OCI-LY7 (cell line): ENCODE results near the gene AVPI1. TPM values are rescaled to one million over a fixed set of nuclear protein-coding genes. Genes with fewer than 3 reads are reported as not detected.

ENCODE experiments used
- BruUV-seq: library from RNA; stranded (reverse); fragments of 400-500 nt; replicated peaks from 2 replicates; lab custom pipeline; 2021; lab: Mats Ljungman, UMichigan
- CTCF ChIA-PET: fragments of 300-600 bp; sonication (Branson Sonifier 250); formaldehyde crosslinking; loops from one replicate; lab custom pipeline; 2022; ENCODE audit warnings: antibody characterized with exemption; ENCODE audit not compliant: unreplicated experiment; lab: Charles Lee
- POLR2A ChIA-PET: fragments of 300-600 bp; sonication (Branson Sonifier 250); formaldehyde crosslinking; loops from one replicate; lab custom pipeline; 2022; ENCODE audit warnings: antibody characterized with exemption; lab: Charles Lee
- DNase-seq: peaks from one replicate; pipeline ENCODE4 v3.0.0-alpha.2; 2015; ENCODE audit warnings: low spot score
- H2AFZ ChIP-seq: fragments of 200-600 bp; sonication (generic), shearing (Covaris generic); 2 replicates; pipeline ENCODE4 v1.6.1; 2014; ENCODE audit warnings: mild to moderate bottlenecking, antibody characterized with exemption, low read length, moderate library complexity
- H3K27ac ChIP-seq: fragments of 200-600 bp; sonication (generic); 2 replicates; pipeline ENCODE4 v1.5.1; 2014; ENCODE audit warnings: mixed run types, low read depth, mild to moderate bottlenecking, moderate library complexity, low read length, inconsistent platforms; ENCODE audit not compliant: poor library complexity, severe bottlenecking
- H3K36me3 ChIP-seq: fragments of 200-600 bp; sonication (generic); 2 replicates; pipeline ENCODE4 v1.6.1; 2014; ENCODE audit warnings: mild to moderate bottlenecking, antibody characterized with exemption, low read length, moderate library complexity, mixed read lengths; ENCODE audit not compliant: insufficient read depth
- H3K4me1 ChIP-seq: fragments of 200-600 bp; sonication (generic); 2 replicates; pipeline ENCODE4 v1.5.1; 2014; ENCODE audit warnings: mild to moderate bottlenecking, low read length; ENCODE audit not compliant: insufficient read depth, poor library complexity, severe bottlenecking
- H3K4me2 ChIP-seq: fragments of 200-600 bp; sonication (generic); 2 replicates; pipeline ENCODE4 v1.6.1; 2014; ENCODE audit warnings: mild to moderate bottlenecking, low read length
- H3K4me3 ChIP-seq: fragments of 200-600 bp; sonication (generic); 2 replicates; pipeline ENCODE4 v1.5.1; 2014; ENCODE audit warnings: mild to moderate bottlenecking, low read depth, low read length; ENCODE audit not compliant: poor library complexity, severe bottlenecking
- H3K79me2 ChIP-seq: fragments of 200-600 bp; sonication (generic); 2 replicates; pipeline ENCODE4 v1.6.1; 2016; ENCODE audit warnings: low read depth, mild to moderate bottlenecking, low read length, moderate library complexity, mixed read lengths; ENCODE audit not compliant: insufficient read depth
- H3K9me2 ChIP-seq: fragments of 200-600 bp; sonication (generic); 2 replicates; pipeline ENCODE4 v1.6.1; 2016; ENCODE audit warnings: mild to moderate bottlenecking, low read length, mixed read lengths; ENCODE audit not compliant: insufficient read depth
- H3K9me3 ChIP-seq: fragments of 200-600 bp; sonication (generic); 2 replicates; pipeline ENCODE4 v1.6.1; 2014; ENCODE audit warnings: mild to moderate bottlenecking, mixed run types, low read length, mixed read lengths
- H4K20me1 ChIP-seq: fragments of 200-600 bp; sonication (generic); 2 replicates; pipeline ENCODE4 v1.6.1; 2014; ENCODE audit warnings: mild to moderate bottlenecking, antibody characterized with exemption, low read length, moderate library complexity, mixed read lengths; ENCODE audit not compliant: insufficient read depth
- EZH2phosphoT487 ChIP-seq: fragments of 200-600 bp; sonication (generic); IDR thresholded peaks from 2 replicates; pipeline ENCODE4 v1.6.1; 2018; ENCODE audit warnings: low read depth, borderline replicate concordance, mild to moderate bottlenecking, mixed run types, antibody characterized with exemption, low read length, moderate library complexity, mixed read lengths
- intact Hi-C: fragments of 100-400 bp; cut with micrococcal nuclease; formaldehyde crosslinking; loops from one replicate; pipeline ENCODE4 v1.10.0; 2022; ENCODE audit not compliant: unreplicated experiment
- total RNA-seq, 2 experiments: library from RNA; depleted of rRNA in 1 of 2; stranded (reverse); fragments of >200 nt in 1 of 2; shearing (Covaris generic) in 1 of 2; gene quantifications; 2 replicates each; pipeline ENCODE4 v1.2.3, GENCODE V29; 2014 to 2022
- TF ChIP-seq, protein P1 (sequence below): fragments of 200-600 bp; sonication (generic); conservative IDR thresholded peaks from 2 replicates; pipeline ENCODE4 v1.5.1; 2014; ENCODE audit warnings: mild to moderate bottlenecking, antibody characterized with exemption, low read length, moderate library complexity, mixed read lengths

Gene AVPI1
- total RNA-seq, 2 experiments from 2014 or later: 3.2 to 4.6 TPM

DNA sequence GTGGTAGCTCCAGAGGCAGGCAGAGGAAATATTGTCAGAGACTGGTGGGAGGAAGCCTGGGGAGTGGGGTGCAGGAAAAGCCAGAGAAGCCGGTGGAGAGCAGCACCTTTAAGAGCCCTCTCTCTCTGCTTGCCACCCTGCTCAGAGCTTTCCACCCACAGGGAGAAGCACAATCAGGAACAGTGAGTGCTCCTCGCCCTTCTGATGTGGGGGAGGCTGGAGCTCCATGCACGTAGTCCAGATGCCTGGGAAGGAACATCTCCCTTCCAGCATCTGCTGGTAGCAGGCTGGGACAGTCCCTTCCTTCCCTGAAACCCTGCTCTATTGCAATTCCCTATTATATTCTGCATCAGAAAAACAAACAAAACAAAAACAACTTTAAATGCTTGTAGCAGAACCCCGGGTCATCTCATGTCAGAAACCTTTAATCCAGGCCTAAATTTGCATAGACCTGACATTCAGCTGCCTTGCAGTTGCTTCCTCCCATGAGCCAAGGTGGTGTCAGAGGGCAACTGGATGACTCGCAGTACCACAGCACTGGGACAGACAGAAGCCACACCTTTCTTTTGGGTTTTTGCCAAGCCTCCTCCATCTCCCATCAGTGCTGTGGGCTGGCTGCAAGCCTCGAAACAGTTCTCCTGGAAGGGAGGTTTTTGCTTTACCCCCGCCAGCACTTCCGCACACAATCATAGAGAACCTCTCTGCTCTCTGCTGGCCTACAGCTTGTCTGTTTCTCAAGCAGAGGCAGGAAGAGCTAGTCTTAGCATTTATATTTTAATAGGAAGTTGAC lies 13.1 kb downstream of the AVPI1 start:
- TSS peak; percentile 15 for BruUV-seq
- ChIA-PET POLR2A (interaction anchor here (0.5 kb wide), 1 partner anchor 12 kb away, joined by 5 read pairs; no protein-coding TSS in a partner anchor), CTCF (no interaction called here)
- Histone ChIP-seq H3K4me1 (peaks cover 9% of the 10 kb centered on the region), H3K4me2 (no peak overlapping the region), H3K9me2 (no peaks in the 10 kb centered on the region), H4K20me1 (no peaks in the 10 kb centered on the region), H3K79me2 (no peaks in the 10 kb centered on the region), H3K9me3 (no peaks in the 10 kb centered on the region), H3K36me3 (peaks cover 37% of the 10 kb centered on the region), H2AFZ (no peak overlapping the region), H3K4me3 (no peak overlapping the region), H3K27ac (no peak overlapping the region)
- TF ChIP-seq, protein P1, sequence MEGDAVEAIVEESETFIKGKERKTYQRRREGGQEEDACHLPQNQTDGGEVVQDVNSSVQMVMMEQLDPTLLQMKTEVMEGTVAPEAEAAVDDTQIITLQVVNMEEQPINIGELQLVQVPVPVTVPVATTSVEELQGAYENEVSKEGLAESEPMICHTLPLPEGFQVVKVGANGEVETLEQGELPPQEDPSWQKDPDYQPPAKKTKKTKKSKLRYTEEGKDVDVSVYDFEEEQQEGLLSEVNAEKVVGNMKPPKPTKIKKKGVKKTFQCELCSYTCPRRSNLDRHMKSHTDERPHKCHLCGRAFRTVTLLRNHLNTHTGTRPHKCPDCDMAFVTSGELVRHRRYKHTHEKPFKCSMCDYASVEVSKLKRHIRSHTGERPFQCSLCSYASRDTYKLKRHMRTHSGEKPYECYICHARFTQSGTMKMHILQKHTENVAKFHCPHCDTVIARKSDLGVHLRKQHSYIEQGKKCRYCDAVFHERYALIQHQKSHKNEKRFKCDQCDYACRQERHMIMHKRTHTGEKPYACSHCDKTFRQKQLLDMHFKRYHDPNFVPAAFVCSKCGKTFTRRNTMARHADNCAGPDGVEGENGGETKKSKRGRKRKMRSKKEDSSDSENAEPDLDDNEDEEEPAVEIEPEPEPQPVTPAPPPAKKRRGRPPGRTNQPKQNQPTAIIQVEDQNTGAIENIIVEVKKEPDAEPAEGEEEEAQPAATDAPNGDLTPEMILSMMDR: no peak
- no peak for TF ChIP-seq EZH2phosphoT487
- no peak for DNase-seq
- intact Hi-C loops: no loop called here

DNA sequence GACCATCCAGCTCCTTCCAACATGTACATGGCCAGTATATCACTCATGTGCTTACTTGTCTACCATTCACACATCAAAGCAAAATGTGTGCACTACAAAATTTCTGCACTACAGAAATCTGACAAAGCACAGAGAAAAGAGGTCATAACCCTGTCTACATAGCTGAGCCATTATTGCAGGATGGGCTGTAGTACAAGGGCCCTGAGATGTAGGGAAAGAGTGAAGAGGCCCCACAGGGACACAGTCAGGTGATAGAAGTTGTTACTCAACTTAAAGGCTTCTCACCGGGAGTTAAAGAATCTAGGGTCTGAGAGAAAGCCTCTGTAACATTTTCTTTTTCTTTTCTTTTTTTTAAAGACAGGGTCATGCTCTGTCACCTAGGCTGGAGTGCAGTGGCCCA lies 17.5 kb downstream of the AVPI1 start:
- Histone ChIP-seq H3K27ac (no peak overlapping the region), H3K4me2 (no peak overlapping the region), H3K36me3 (peaks cover 48% of the 10 kb centered on the region), H2AFZ (no peak overlapping the region), H3K9me2 (no peaks in the 10 kb centered on the region), H4K20me1 (no peaks in the 10 kb centered on the region), H3K9me3 (no peaks in the 10 kb centered on the region), H3K79me2 (no peaks in the 10 kb centered on the region), H3K4me3 (no peak overlapping the region), H3K4me1 (no peaks in the 10 kb centered on the region)
- POLR2A ChIA-PET: no interaction called here
- no peak for DNase-seq
- BruUV-seq: no TSS peak
- TF ChIP-seq, protein P1: no peak
- TF ChIP-seq EZH2phosphoT487: no peak
- CTCF ChIA-PET: no interaction called here
- intact Hi-C loops: no loop called here

DNA sequence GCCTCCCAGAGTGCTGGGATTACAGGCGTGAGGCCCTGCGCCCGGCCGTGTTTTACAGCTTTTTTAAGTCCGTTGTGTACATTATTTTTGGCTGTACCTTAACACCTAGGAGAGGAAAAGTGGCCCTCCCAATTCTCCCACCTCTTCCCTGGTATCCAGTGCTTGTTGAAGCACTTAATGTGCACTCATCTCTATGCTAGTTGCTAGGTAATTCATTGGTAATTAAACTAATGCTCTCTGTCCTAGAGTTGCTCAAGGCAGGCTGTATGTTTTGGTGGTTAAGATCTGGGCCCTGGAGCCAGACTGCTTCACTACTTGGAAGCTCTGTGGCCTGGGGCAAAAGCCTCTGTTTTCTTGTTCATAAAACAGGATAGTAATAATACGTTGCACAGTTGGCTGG lies 19.6 kb downstream of the AVPI1 start:
- intact Hi-C loops: no loop called here
- ChIA-PET CTCF (no interaction called here), POLR2A (no interaction called here)
- H3K4me1 ChIP-seq: no peaks in the 10 kb centered on the region
- DNase-seq: no peak
- H3K36me3 ChIP-seq: peaks cover 52% of the 10 kb centered on the region
- no peaks in the 10 kb centered on the region for H4K20me1 ChIP-seq
- TF ChIP-seq EZH2phosphoT487: no peak
- TF ChIP-seq, protein P1: no peak
- no peaks in the 10 kb centered on the region for H3K9me2 ChIP-seq
- no peak overlapping the region for H3K4me2 ChIP-seq
- H3K4me3 ChIP-seq: no peak overlapping the region
- H3K27ac ChIP-seq: no peak overlapping the region
- no peaks in the 10 kb centered on the region for H3K9me3 ChIP-seq
- H3K79me2 ChIP-seq: no peaks in the 10 kb centered on the region
- no peak overlapping the region for H2AFZ ChIP-seq
- BruUV-seq: no TSS peak
